Natural killer cell (primary cell): ENCODE data around the gene LYPD8. TPM values are rescaled to one million over a fixed set of nuclear protein-coding genes. Genes with fewer than 3 reads are reported as not detected.

Source experiments
- ATAC-seq, 3 donors: fragments of 150-1000 bp in 2 of 3; fragments of 200-7000 bp in 1 of 3; cut with Tn5 transposase; 1 replicate in 1 of 3; 2 replicates in 2 of 3; pipeline ENCODE4 v1.10.0; 2021; ENCODE audit warnings: mild to moderate bottlenecking in 2 of 3, moderate library complexity in 2 of 3
- DNase-seq, 2 donors: peaks; one replicate each; pipeline versions ENCODE4 v3.0.0 to v3.0.0-alpha.2; 2013 to 2021; ENCODE audit warnings: mixed read lengths in 1 of 2
- H3K27ac ChIP-seq: one replicate; pipeline ENCODE4 v1.5.1; 2013; ENCODE audit warnings: mild to moderate bottlenecking, low read length
- H3K27me3 ChIP-seq: one replicate; pipeline ENCODE4 v1.6.1; 2013; ENCODE audit warnings: low read length; ENCODE audit not compliant: control insufficient read depth, insufficient read depth
- H3K36me3 ChIP-seq: one replicate; pipeline ENCODE4 v1.6.1; 2013; ENCODE audit warnings: low read length; ENCODE audit not compliant: control insufficient read depth, insufficient read depth
- H3K4me1 ChIP-seq: one replicate; pipeline ENCODE4 v1.6.1; 2013; ENCODE audit warnings: low read length; ENCODE audit not compliant: control insufficient read depth, insufficient read depth
- H3K4me3 ChIP-seq: one replicate; pipeline ENCODE4 v1.5.1; 2013; ENCODE audit warnings: low read length
- H3K9me3 ChIP-seq: one replicate; pipeline ENCODE4 v1.6.1; 2013; ENCODE audit warnings: low read length; ENCODE audit not compliant: control insufficient read depth, insufficient read depth
- H3K27ac Mint-ChIP-seq, 2 donors: one replicate each; pipeline ENCODE4 v1.8.0; 2022; ENCODE audit warnings: mild to moderate bottlenecking in 2 of 2, mixed read lengths in 2 of 2, moderate library complexity in 1 of 2
- H3K27me3 Mint-ChIP-seq, 2 donors: one replicate each; pipeline ENCODE4 v1.8.0; 2022; ENCODE audit warnings: low read depth in 2 of 2, mixed read lengths in 2 of 2
- H3K36me3 Mint-ChIP-seq: one replicate; pipeline ENCODE4 v1.8.0; 2022; ENCODE audit warnings: mixed read lengths
- H3K4me1 Mint-ChIP-seq, 2 donors: one replicate each; pipeline ENCODE4 v1.8.0; 2022; ENCODE audit warnings: mixed read lengths in 2 of 2
- H3K4me3 Mint-ChIP-seq: one replicate; pipeline ENCODE4 v1.8.0; 2022; ENCODE audit warnings: mild to moderate bottlenecking, moderate library complexity, mixed read lengths
- H3K9me3 Mint-ChIP-seq, 2 donors: one replicate each; pipeline ENCODE4 v1.8.0; 2022; ENCODE audit warnings: mixed read lengths in 2 of 2
- CTCF ChIP-seq: fragments of 200-600 bp; IDR thresholded peaks from one replicate; pipeline ENCODE4 v1.8.0; 2022; ENCODE audit warnings: antibody characterized with exemption
- whole genome bisulfite sequencing: methylation state at CpG from one replicate; pipeline ENCODE4 v1.1.7; 2013; ENCODE audit warnings: missing lambda C conversion rate; ENCODE audit not compliant: insufficient coverage; 5-methylcytosine and 5-hydroxymethylcytosine counted together
- intact Hi-C: fragments of 100-400 bp; cut with micrococcal nuclease; formaldehyde crosslinking; loops from one replicate; pipeline ENCODE4 v1.14.2; 2022
- total RNA-seq, 4 donors: library from RNA; stranded (reverse); fragments of 120-200 nt in 1 of 4; gene quantifications; one replicate each; pipeline versions ENCODE4 v1.2.3 to v1.2.4, GENCODE V29; 2013 to 2022

Gene LYPD8
- total RNA-seq, 3 donors from 2014 or later (not counting 1 experiment from before 2014, with no cell fraction given) = not detected

GRCh38 chr1:248695451-248696132 is 60.0 kb downstream of the LYPD8 start:
- no peak overlapping the region for H3K27ac ChIP-seq
- H3K36me3 ChIP-seq = no peaks in the 10 kb centered on the region
- ATAC-seq = no peak
- H3K27me3 ChIP-seq = no peaks in the 10 kb centered on the region
- Mint-ChIP-seq H3K36me3 (no peaks in the 10 kb centered on the region), H3K27me3 (peaks cover 8 to 22% of the 10 kb centered on the region in 2 donors), H3K4me1 (no peaks in the 10 kb centered on the region), H3K27ac (no peak overlapping the region), H3K4me3 (no peak overlapping the region), H3K9me3 (peaks cover 0 to 4% of the 10 kb centered on the region in 2 donors)
- no peak for DNase-seq
- no peaks in the 10 kb centered on the region for H3K9me3 ChIP-seq
- no peak overlapping the region for H3K4me3 ChIP-seq
- intact Hi-C loops = no loop called here
- no peak for TF ChIP-seq CTCF
- WGBS = 90% methylated on average over 12 of the region's 13 CpGs
- H3K4me1 ChIP-seq = no peaks in the 10 kb centered on the region

DNA sequence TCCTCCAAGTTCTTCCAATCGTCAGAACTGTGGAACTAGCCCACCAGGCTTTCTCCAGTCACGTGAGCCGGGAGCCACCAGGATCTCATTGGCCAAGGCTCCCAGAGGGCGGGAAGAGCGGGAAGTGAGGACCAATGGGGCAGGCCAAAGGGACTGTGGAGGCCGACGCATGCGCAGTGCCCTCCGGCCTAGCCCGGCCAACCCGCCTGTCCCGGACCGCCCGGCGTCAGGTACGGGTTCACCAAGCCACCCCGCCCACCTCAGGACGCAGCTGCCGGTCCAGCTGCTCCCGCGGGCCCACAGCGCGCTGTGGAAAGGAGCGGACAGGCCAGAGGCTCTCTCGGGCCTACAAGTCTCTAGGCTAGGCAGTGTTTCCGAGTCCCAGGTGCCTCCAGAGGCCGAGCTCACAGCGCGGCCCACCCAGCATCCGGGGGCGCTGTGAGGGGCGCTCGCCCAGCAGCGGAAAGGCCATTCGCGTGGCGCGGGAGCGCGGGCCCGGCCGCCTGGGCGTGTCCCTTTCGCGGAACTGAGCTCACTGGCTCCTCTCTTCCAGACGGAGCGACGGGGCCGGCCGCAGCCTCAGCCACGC is 63.9 kb downstream of the LYPD8 start:
- TF ChIP-seq CTCF = no peak
- intact Hi-C loops = no loop called here
- no peak for DNase-seq

More for the DNA sequence above, 63.9 kb downstream of the LYPD8 start:
- H3K4me1 ChIP-seq = no peaks in the 10 kb centered on the region
- H3K27me3 ChIP-seq = no peaks in the 10 kb centered on the region
- Mint-ChIP-seq H3K27ac (no peak overlapping the region), H3K4me1 (no peaks in the 10 kb centered on the region), H3K27me3 (peaks cover 6 to 24% of the 10 kb centered on the region in 2 donors), H3K4me3 (no peak overlapping the region), H3K9me3 (peaks cover 0 to 6% of the 10 kb centered on the region in 2 donors), H3K36me3 (no peaks in the 10 kb centered on the region)
- no peaks in the 10 kb centered on the region for H3K9me3 ChIP-seq
- 91% methylated on average over 51 of the region's 51 CpGs for WGBS
- no peak for ATAC-seq
- no peak overlapping the region for H3K4me3 ChIP-seq
- H3K27ac ChIP-seq = no peak overlapping the region
- no peaks in the 10 kb centered on the region for H3K36me3 ChIP-seq

Other genes with a start within 250 kb of the LYPD8 start
- not detected for gene OR2G6, start 247.7 kb downstream of the LYPD8 start, total RNA-seq
- not detected for gene OR2T29, start 193.0 kb downstream of the LYPD8 start, total RNA-seq
- not detected for gene OR2T34, start 181.0 kb downstream of the LYPD8 start, total RNA-seq
- gene OR2T10, start 158.1 kb downstream of the LYPD8 start, total RNA-seq = not detected
- not detected for gene OR2T11, start 120.7 kb downstream of the LYPD8 start, total RNA-seq
- not detected for gene OR2T35, start 110.5 kb downstream of the LYPD8 start, total RNA-seq
- gene OR2T27, start 100.2 kb downstream of the LYPD8 start, total RNA-seq = not detected
- gene OR14I1, start 53.0 kb downstream of the LYPD8 start, total RNA-seq = not detected
- 10 to 100 TPM; 19.0 to 27.5 (median 22.9) TPM for gene SH3BP5L, start 70.2 kb upstream of the LYPD8 start, total RNA-seq
- gene ZNF672, start 82.5 kb upstream of the LYPD8 start, total RNA-seq = 10 to 100 TPM; 29.0 to 41.8 (median 38.7) TPM
- gene ZNF692, start 103.3 kb upstream of the LYPD8 start, total RNA-seq = 10 to 100 TPM; 50.4 to 58.7 (median 52.3) TPM
- 1 to 10 TPM; 3.1 to 9.2 (median 6.2) TPM for gene PGBD2, start 150.5 kb upstream of the LYPD8 start, total RNA-seq